HG02588 (cell line): ENCODE measurements around the gene RUFY2.
"Not testable (repeated sequence)": the region's sequence is repeated elsewhere in the genome, so short reads cannot be mapped to it uniquely, and the experiment has no call there.

ENCODE experiments used
- ATAC-seq: cut with Tn5 transposase; IDR thresholded peaks from one replicate; pipeline ENCODE4 v1.9.1; 2021; ENCODE audit warnings: mild to moderate bottlenecking, moderate library complexity; ENCODE audit not compliant: unreplicated experiment

The RUFY2 gene

GRCh38 chr10:68329506-68329861 is 77.6 kb downstream of the RUFY2 start:
- no peak for ATAC-seq

GRCh38 chr10:68327889-68328786 is 78.9 kb downstream of the RUFY2 start:
- no peak for ATAC-seq

GRCh38 chr10:68324396-68324795 is 82.7 kb downstream of the RUFY2 start:
- not testable (repeated sequence) for ATAC-seq

- no peak for ATAC-seq
Measured at GRCh38 chr10:68318331-68319059, 88.6 kb downstream of the RUFY2 start.

GRCh38 chr10:68315582-68315981 is 91.5 kb downstream of the RUFY2 start:
- ATAC-seq: no peak

GRCh38 chr10:68314930-68315329 is 92.1 kb downstream of the RUFY2 start:
- not testable (repeated sequence) for ATAC-seq

- ATAC-seq: no peak
Measured at GRCh38 chr10:68310531-68310930, 96.5 kb downstream of the RUFY2 start.

- no peak for ATAC-seq
Measured at GRCh38 chr10:68305854-68306253, 101.2 kb downstream of the RUFY2 start.

GRCh38 chr10:68303849-68304412 is 103.1 kb downstream of the RUFY2 start:
- no peak for ATAC-seq

GRCh38 chr10:68302871-68303270 is 104.2 kb downstream of the RUFY2 start:
- ATAC-seq: no peak

GRCh38 chr10:68302503-68302823 is 104.6 kb downstream of the RUFY2 start:
- no peak for ATAC-seq

GRCh38 chr10:68301790-68302502 is 105.1 kb downstream of the RUFY2 start:
- ATAC-seq: no peak

GRCh38 chr10:68301301-68301700 is 105.8 kb downstream of the RUFY2 start:
- ATAC-seq: no peak

- no peak for ATAC-seq
Measured at GRCh38 chr10:68296843-68297663, 110.0 kb downstream of the RUFY2 start.
